Muscle of leg (tissue), 11 donors: Measurements from ENCODE around the gene STARD7. TPM values are rescaled to one million over a fixed set of nuclear protein-coding genes. Genes with fewer than 3 reads are reported as not detected.

Experiments used
- DNase-seq: peaks from one replicate; pipeline ENCODE4 v3.0.0; 2013
- H3K27ac ChIP-seq: one replicate; pipeline ENCODE4 v1.5.1; 2013; ENCODE audit warnings: mild to moderate bottlenecking, low read length, control low read depth
- H3K27me3 ChIP-seq: one replicate; pipeline ENCODE4 v1.6.1; 2013; ENCODE audit warnings: low read length; ENCODE audit not compliant: control insufficient read depth, insufficient read depth
- H3K36me3 ChIP-seq: one replicate; pipeline ENCODE4 v1.6.1; 2013; ENCODE audit warnings: low read length; ENCODE audit not compliant: control insufficient read depth, insufficient read depth
- H3K4me1 ChIP-seq: one replicate; pipeline ENCODE4 v1.6.1; 2013; ENCODE audit warnings: low read length; ENCODE audit not compliant: control insufficient read depth, insufficient read depth
- H3K4me3 ChIP-seq: one replicate; pipeline ENCODE4 v1.5.1; 2013; ENCODE audit warnings: low read length, control low read depth
- H3K9me3 ChIP-seq: replicated peaks from 2 replicates; pipeline ENCODE4 v1.6.1; 2013; ENCODE audit warnings: low read depth, low read length; ENCODE audit not compliant: control insufficient read depth
- WGBS: methylation state at CpG from one replicate; pipeline ENCODE4 v1.1.5; 2013; ENCODE audit warnings: missing lambda C conversion rate; ENCODE audit not compliant: insufficient coverage; 5-methylcytosine and 5-hydroxymethylcytosine counted together
- polyA plus RNA-seq, 8 donors: library from polyadenylated mRNA; unstranded; fragments of 120-200 nt; gene quantifications; one replicate each; pipeline versions ENCODE4 v1.2.1 to v1.2.3, GENCODE V29; 2013; ENCODE audit warnings: inconsistent platforms in 1 of 8, low replicate concordance in 1 of 8; ENCODE audit not compliant: insufficient read length in 8 of 8, insufficient read depth in 1 of 8
- total RNA-seq: library from RNA; stranded (reverse); fragments of 120-200 nt; gene quantifications from one replicate; pipeline ENCODE4 v1.2.4, GENCODE V29; 2013

STARD7 gene
- total and polyA plus RNA-seq, 9 donors = 93.2 to 130 (median 105) TPM

DNA sequence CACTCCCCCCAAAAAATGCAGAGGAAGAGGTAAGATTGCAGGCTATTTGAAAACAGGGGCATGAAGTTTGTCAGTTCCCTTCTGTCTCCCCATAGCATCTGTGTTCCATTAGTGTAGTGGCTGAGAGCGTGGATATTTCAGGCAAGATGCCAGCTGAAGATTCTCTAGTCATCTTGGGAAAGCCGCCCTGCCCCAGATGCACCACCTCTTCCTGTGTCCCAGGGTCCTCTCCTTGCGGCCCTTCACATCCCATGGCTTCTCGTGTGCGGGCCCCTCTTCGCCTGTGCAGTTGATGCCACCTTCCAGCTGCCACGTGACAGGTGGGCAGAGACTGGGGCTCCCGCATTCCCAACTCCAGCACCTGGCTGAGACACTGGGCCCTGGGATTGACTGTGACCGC is 41.0 kb upstream of the STARD7 start:
- H3K4me1 ChIP-seq = peaks cover 23% of the 10 kb centered on the region
- H3K27me3 ChIP-seq = no peaks in the 10 kb centered on the region
- DNase-seq = peak; percentile 91
- H3K36me3 ChIP-seq = peaks cover 41% of the 10 kb centered on the region
- no peak overlapping the region for H3K4me3 ChIP-seq
- no peak overlapping the region for H3K27ac ChIP-seq
- WGBS = 48% methylated on average over 8 of the region's 9 CpGs
- H3K9me3 ChIP-seq = no peaks in the 10 kb centered on the region

GRCh38 chr2:96248624-96249023 is 40.0 kb upstream of the STARD7 start:
- H3K27ac ChIP-seq = no peak overlapping the region
- peaks cover 20% of the 10 kb centered on the region for H3K4me1 ChIP-seq

DNA sequence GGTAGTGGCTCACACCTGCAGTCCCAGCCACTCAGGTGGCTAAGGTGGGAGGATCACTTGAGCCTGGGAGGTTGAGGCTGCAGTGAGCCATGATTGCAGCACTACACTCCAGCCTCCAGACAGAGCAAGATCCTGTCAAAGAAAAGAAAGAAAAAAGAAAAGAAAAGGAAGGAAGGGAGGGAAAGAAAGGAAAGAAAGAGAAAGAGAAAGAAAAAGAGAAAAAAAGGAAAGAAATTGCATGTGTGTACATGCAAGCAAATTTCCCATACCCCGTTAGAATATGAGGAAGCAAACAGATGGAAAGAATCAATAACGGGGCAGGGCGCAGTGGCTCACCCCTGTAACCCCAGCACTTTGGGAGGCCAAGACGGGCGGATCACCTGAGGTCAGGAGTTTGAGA is 39.3 kb upstream of the STARD7 start:
- DNase-seq = no peak
- H3K36me3 ChIP-seq = peaks cover 23% of the 10 kb centered on the region
- H3K27ac ChIP-seq = no peak overlapping the region
- WGBS = 80% methylated on average over 2 of the region's 5 CpGs
- no peaks in the 10 kb centered on the region for H3K9me3 ChIP-seq
- no peaks in the 10 kb centered on the region for H3K27me3 ChIP-seq
- H3K4me1 ChIP-seq = peaks cover 20% of the 10 kb centered on the region
- H3K4me3 ChIP-seq = no peak overlapping the region

More at GRCh38 chr2:96248624-96249023, 40.0 kb upstream of the STARD7 start:
- Histone ChIP-seq H3K27me3 (no peaks in the 10 kb centered on the region), H3K4me3 (no peak overlapping the region), H3K36me3 (peaks cover 30% of the 10 kb centered on the region), H3K9me3 (no peaks in the 10 kb centered on the region)
- no peak for DNase-seq
- 81% methylated on average over 3 of the region's 4 CpGs for WGBS

GRCh38 chr2:96247009-96247408 is 38.4 kb upstream of the STARD7 start:
- H3K27ac ChIP-seq = no peak overlapping the region
- WGBS = no CpG with 5 or more reads among the region's 3 CpGs
- peaks cover 22% of the 10 kb centered on the region for H3K4me1 ChIP-seq
- peaks cover 15% of the 10 kb centered on the region for H3K36me3 ChIP-seq
- DNase-seq = no peak
- H3K4me3 ChIP-seq = no peak overlapping the region
- no peaks in the 10 kb centered on the region for H3K9me3 ChIP-seq
- no peaks in the 10 kb centered on the region for H3K27me3 ChIP-seq

DNA sequence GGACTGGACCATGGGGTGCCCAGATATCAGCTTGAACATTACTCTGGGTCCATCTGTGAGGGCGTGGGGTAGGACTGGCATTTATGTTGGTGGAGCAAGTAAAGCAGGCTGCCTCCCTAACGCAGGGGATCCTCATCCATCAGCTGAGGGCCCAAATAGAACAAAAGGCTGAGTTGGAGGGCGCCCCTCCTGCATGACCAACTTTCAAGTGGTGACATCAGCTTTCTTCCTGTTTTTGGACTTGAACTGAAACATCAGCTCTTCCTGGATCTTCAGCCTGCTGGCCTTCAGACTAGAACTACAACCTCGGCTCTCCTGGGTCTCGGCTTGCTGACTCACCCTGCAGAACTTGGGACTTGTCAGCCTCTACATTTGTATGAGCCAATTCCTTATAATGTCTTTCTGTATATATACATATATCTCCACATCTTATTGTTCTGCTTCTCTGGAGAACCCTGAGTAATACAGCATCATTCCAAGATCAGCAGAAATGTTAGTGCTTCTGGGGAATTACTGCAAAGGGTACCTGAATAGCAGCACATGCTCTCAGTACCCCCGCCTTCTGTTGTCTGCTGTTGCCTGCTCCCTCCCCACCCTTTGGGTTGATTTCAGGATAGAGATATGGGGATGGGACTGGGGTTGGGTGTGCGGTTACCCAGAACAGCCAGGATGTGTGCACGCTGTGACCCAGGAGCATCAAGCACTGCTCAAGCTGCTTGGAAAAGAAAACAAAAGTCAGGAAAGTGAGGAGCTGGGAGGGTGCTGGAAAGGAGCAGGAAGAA is 37.2 kb upstream of the STARD7 start:
- Histone ChIP-seq H3K27ac (no peak overlapping the region), H3K4me3 (no peak overlapping the region), H3K36me3 (peaks cover 14% of the 10 kb centered on the region), H3K9me3 (no peaks in the 10 kb centered on the region), H3K4me1 (peaks cover 30% of the 10 kb centered on the region), H3K27me3 (no peaks in the 10 kb centered on the region)
- DNase-seq = peak; percentile 53
- WGBS = 86% methylated on average over 5 of the region's 8 CpGs

DNA sequence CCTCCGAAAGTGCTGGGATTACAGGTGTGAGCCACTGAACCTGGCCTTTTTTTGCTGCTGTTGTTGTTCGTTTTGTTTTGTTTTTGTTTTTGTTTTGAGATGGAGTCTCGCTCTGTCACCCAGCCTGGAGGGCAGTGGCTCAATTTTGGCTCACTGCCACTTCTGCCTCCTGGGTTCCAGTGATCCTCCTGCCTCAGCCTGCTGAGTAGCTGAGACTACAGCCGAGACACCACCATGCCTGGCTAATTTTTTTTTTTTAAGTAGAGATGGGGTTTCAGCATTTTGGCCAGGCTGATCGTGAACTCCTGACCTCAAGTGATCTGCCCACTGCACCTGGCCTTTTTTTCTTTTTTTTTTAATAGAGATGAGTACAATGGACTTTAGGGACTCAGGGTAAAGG is 35.2 kb upstream of the STARD7 start:
- Histone ChIP-seq H3K4me1 (peaks cover 36% of the 10 kb centered on the region), H3K4me3 (no peak overlapping the region), H3K9me3 (no peaks in the 10 kb centered on the region), H3K27me3 (no peaks in the 10 kb centered on the region), H3K27ac (no peak overlapping the region), H3K36me3 (peaks cover 17% of the 10 kb centered on the region)
- DNase-seq = no peak
- WGBS = 90% methylated on average over 3 of the region's 5 CpGs

DNA sequence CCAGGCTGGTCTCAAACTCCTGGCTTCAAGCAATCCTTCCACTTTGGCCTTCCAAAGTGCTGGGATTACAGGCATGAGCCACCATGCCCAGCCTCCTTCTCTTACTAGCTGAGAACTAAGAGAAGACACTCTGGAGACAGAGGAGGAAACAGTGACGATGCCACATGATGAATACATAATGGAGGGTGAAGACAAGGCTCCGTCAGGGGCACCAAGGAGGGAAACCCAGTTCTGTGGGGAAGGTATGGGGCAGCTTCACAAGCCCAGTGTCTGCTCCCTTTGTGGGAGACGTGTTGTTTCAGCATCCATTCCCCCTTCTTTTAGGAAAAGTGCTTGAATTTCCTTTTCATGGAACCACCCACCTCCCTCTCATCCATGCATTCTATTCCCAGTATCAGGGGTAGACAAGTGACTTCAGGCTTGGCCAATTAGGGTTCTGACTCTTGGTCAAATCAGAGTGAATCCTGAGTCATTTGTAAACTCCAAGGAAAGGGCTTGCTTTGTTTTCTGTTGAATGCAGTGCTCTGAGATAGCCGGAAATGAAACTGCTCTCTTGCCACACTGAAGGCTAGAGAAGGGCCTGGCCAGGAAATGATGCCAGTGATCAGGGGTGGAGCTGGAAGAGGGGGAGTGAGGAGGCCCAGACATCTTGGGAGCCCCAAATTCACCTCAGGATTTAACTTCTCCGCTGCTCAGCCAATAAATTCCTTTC is 33.4 kb upstream of the STARD7 start:
- WGBS = 65% methylated on average over 2 of the region's 5 CpGs
- Histone ChIP-seq H3K27ac (peak overlapping the region; percentile 85), H3K4me3 (no peak overlapping the region)

DNA sequence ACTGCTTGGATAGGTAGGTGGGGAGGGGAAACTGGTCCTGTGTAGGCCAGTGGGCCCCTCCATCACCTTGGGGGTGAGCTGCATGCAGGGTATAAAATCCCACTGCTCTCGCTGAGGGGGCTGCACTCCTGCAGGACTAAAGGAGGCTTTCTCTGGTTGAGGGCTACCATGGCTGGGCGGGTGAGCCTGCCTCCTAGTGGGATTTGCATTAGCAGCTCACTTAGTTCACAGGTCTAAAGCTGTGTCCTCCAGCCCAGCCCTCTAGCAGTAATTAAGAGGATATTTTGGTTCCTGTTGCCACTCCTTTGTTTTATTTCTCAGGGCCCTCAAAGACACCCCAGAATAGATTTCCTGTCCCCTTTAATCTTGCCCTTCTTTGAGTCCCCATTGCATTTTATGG is 32.6 kb upstream of the STARD7 start:
- DNase-seq = no peak
- Histone ChIP-seq H3K27ac (peak overlapping the region; percentile 53), H3K9me3 (no peaks in the 10 kb centered on the region), H3K4me3 (no peak overlapping the region), H3K36me3 (peaks cover 10% of the 10 kb centered on the region), H3K27me3 (no peaks in the 10 kb centered on the region), H3K4me1 (peaks cover 27% of the 10 kb centered on the region)
- WGBS = 69% methylated on average over 2 of the region's 2 CpGs

More for the DNA sequence above, 33.4 kb upstream of the STARD7 start:
- Histone ChIP-seq H3K9me3 (no peaks in the 10 kb centered on the region), H3K36me3 (peaks cover 17% of the 10 kb centered on the region), H3K27me3 (no peaks in the 10 kb centered on the region), H3K4me1 (peaks cover 34% of the 10 kb centered on the region)
- DNase-seq = peak; percentile 73

- no peaks in the 10 kb centered on the region for H3K27me3 ChIP-seq
- peaks cover 10% of the 10 kb centered on the region for H3K36me3 ChIP-seq
- H3K4me3 ChIP-seq = no peak overlapping the region
- WGBS = 75% methylated on average over 4 of the region's 9 CpGs
- peak overlapping the region; percentile 53 for H3K27ac ChIP-seq
- peak; percentile 47 for DNase-seq
- no peaks in the 10 kb centered on the region for H3K9me3 ChIP-seq
- peaks cover 27% of the 10 kb centered on the region for H3K4me1 ChIP-seq
Observed at GRCh38 chr2:96240341-96241038, 31.9 kb upstream of the STARD7 start.

GRCh38 chr2:96239745-96240264 is 31.2 kb upstream of the STARD7 start:
- Histone ChIP-seq H3K4me1 (peaks cover 27% of the 10 kb centered on the region), H3K27ac (peak overlapping the region; percentile 35), H3K36me3 (peaks cover 10% of the 10 kb centered on the region), H3K4me3 (no peak overlapping the region), H3K9me3 (no peaks in the 10 kb centered on the region), H3K27me3 (no peaks in the 10 kb centered on the region)
- WGBS = 69% methylated on average over 7 of the region's 9 CpGs
- no peak for DNase-seq
